ENCODE measurements around the gene DLGAP1.

Gene DLGAP1

GRCh38 chr18:3806656-3807055 is 648.5 kb downstream of the DLGAP1 start:
- Histone ChIP-seq H3K36me3 (ENCODE audit: control insufficient read depth in 1 of 2, insufficient read depth in 2 of 2, low read length in 2 of 2) (no peaks in the 10 kb centered on the region), H3K27ac (ENCODE audit: low read length) (no peak overlapping the region), H3K9me3 (ENCODE audit: control insufficient read depth in 1 of 2, low read length in 2 of 2) (no peaks in the 10 kb centered on the region), H3K4me3 (ENCODE audit: low read depth in 1 of 2, low read length in 2 of 2) (no peak overlapping the region), H3K27me3 (ENCODE audit: low read depth, low read length) (no peaks in the 10 kb centered on the region), H3K4me1 (ENCODE audit: control insufficient read depth in 1 of 2, insufficient read depth in 2 of 2, low read length in 2 of 2) (no peaks in the 10 kb centered on the region)

- no peaks in the 10 kb centered on the region for H3K9me3 ChIP-seq (ENCODE audit: control insufficient read depth in 1 of 2, low read length in 2 of 2)
- no peak overlapping the region for H3K27ac ChIP-seq (ENCODE audit: low read length)
- no peaks in the 10 kb centered on the region for H3K27me3 ChIP-seq (ENCODE audit: low read depth, low read length)
- H3K4me3 ChIP-seq (ENCODE audit: low read depth in 1 of 2, low read length in 2 of 2) = no peak overlapping the region
- H3K4me1 ChIP-seq (ENCODE audit: control insufficient read depth in 1 of 2, insufficient read depth in 2 of 2, low read length in 2 of 2) = no peaks in the 10 kb centered on the region
- no peaks in the 10 kb centered on the region for H3K36me3 ChIP-seq (ENCODE audit: control insufficient read depth in 1 of 2, insufficient read depth in 2 of 2, low read length in 2 of 2)
These were observed 650.8 kb downstream of the DLGAP1 start for GRCh38 chr18:3804336-3804735.

- no peak overlapping the region for H3K27ac ChIP-seq (ENCODE audit: low read length)
- H3K27me3 ChIP-seq (ENCODE audit: low read depth, low read length) = no peaks in the 10 kb centered on the region
- H3K4me1 ChIP-seq (ENCODE audit: control insufficient read depth in 1 of 2, insufficient read depth in 2 of 2, low read length in 2 of 2) = no peaks in the 10 kb centered on the region
- H3K9me3 ChIP-seq (ENCODE audit: control insufficient read depth in 1 of 2, low read length in 2 of 2) = no peaks in the 10 kb centered on the region
- H3K36me3 ChIP-seq (ENCODE audit: control insufficient read depth in 1 of 2, insufficient read depth in 2 of 2, low read length in 2 of 2) = no peaks in the 10 kb centered on the region
- H3K4me3 ChIP-seq (ENCODE audit: low read depth in 1 of 2, low read length in 2 of 2) = no peak overlapping the region
These were observed 651.8 kb downstream of the DLGAP1 start for GRCh38 chr18:3803350-3803749.

- H3K36me3 ChIP-seq (ENCODE audit: control insufficient read depth in 1 of 2, insufficient read depth in 2 of 2, low read length in 2 of 2) = no peaks in the 10 kb centered on the region
- H3K27me3 ChIP-seq (ENCODE audit: low read depth, low read length) = no peaks in the 10 kb centered on the region
- no peak overlapping the region for H3K4me3 ChIP-seq (ENCODE audit: low read depth in 1 of 2, low read length in 2 of 2)
- H3K9me3 ChIP-seq (ENCODE audit: control insufficient read depth in 1 of 2, low read length in 2 of 2) = no peaks in the 10 kb centered on the region
- H3K4me1 ChIP-seq (ENCODE audit: control insufficient read depth in 1 of 2, insufficient read depth in 2 of 2, low read length in 2 of 2) = no peaks in the 10 kb centered on the region
- no peak overlapping the region for H3K27ac ChIP-seq (ENCODE audit: low read length)
These were observed 655.6 kb downstream of the DLGAP1 start for GRCh38 chr18:3799515-3799914.

- no peak overlapping the region for H3K4me3 ChIP-seq (ENCODE audit: low read depth in 1 of 2, low read length in 2 of 2)
- no peaks in the 10 kb centered on the region for H3K36me3 ChIP-seq (ENCODE audit: control insufficient read depth in 1 of 2, insufficient read depth in 2 of 2, low read length in 2 of 2)
- H3K27ac ChIP-seq (ENCODE audit: low read length) = no peak overlapping the region
- H3K9me3 ChIP-seq (ENCODE audit: control insufficient read depth in 1 of 2, low read length in 2 of 2) = no peaks in the 10 kb centered on the region
- H3K27me3 ChIP-seq (ENCODE audit: low read depth, low read length) = no peaks in the 10 kb centered on the region
- no peaks in the 10 kb centered on the region for H3K4me1 ChIP-seq (ENCODE audit: control insufficient read depth in 1 of 2, insufficient read depth in 2 of 2, low read length in 2 of 2)
These were observed 657.1 kb downstream of the DLGAP1 start for GRCh38 chr18:3798032-3798431.

GRCh38 chr18:3796434-3796833 is 658.7 kb downstream of the DLGAP1 start:
- Histone ChIP-seq H3K4me1 (ENCODE audit: control insufficient read depth in 1 of 2, insufficient read depth in 2 of 2, low read length in 2 of 2) (no peaks in the 10 kb centered on the region), H3K4me3 (ENCODE audit: low read depth in 1 of 2, low read length in 2 of 2) (no peak overlapping the region), H3K27ac (ENCODE audit: low read length) (no peak overlapping the region), H3K9me3 (ENCODE audit: control insufficient read depth in 1 of 2, low read length in 2 of 2) (no peaks in the 10 kb centered on the region), H3K27me3 (ENCODE audit: low read depth, low read length) (no peaks in the 10 kb centered on the region), H3K36me3 (ENCODE audit: control insufficient read depth in 1 of 2, insufficient read depth in 2 of 2, low read length in 2 of 2) (no peaks in the 10 kb centered on the region)

- H3K4me1 ChIP-seq (ENCODE audit: control insufficient read depth in 1 of 2, insufficient read depth in 2 of 2, low read length in 2 of 2) = no peaks in the 10 kb centered on the region
- H3K9me3 ChIP-seq (ENCODE audit: control insufficient read depth in 1 of 2, low read length in 2 of 2) = no peaks in the 10 kb centered on the region
- H3K27me3 ChIP-seq (ENCODE audit: low read depth, low read length) = no peaks in the 10 kb centered on the region
- H3K27ac ChIP-seq (ENCODE audit: low read length) = no peak overlapping the region
- no peaks in the 10 kb centered on the region for H3K36me3 ChIP-seq (ENCODE audit: control insufficient read depth in 1 of 2, insufficient read depth in 2 of 2, low read length in 2 of 2)
- no peak overlapping the region for H3K4me3 ChIP-seq (ENCODE audit: low read depth in 1 of 2, low read length in 2 of 2)
These were observed 660.4 kb downstream of the DLGAP1 start for GRCh38 chr18:3794537-3795348.

- Histone ChIP-seq H3K9me3 (ENCODE audit: control insufficient read depth in 1 of 2, low read length in 2 of 2) (no peaks in the 10 kb centered on the region), H3K4me1 (ENCODE audit: control insufficient read depth in 1 of 2, insufficient read depth in 2 of 2, low read length in 2 of 2) (no peaks in the 10 kb centered on the region), H3K27me3 (ENCODE audit: low read depth, low read length) (no peaks in the 10 kb centered on the region), H3K36me3 (ENCODE audit: control insufficient read depth in 1 of 2, insufficient read depth in 2 of 2, low read length in 2 of 2) (no peaks in the 10 kb centered on the region), H3K4me3 (ENCODE audit: low read depth in 1 of 2, low read length in 2 of 2) (no peak overlapping the region), H3K27ac (ENCODE audit: low read length) (no peak overlapping the region)
These were observed 661.6 kb downstream of the DLGAP1 start for GRCh38 chr18:3793545-3793944.

GRCh38 chr18:3793111-3793510 is 662.0 kb downstream of the DLGAP1 start:
- H3K4me1 ChIP-seq (ENCODE audit: control insufficient read depth in 1 of 2, insufficient read depth in 2 of 2, low read length in 2 of 2) = no peaks in the 10 kb centered on the region
- H3K27ac ChIP-seq (ENCODE audit: low read length) = no peak overlapping the region
- no peaks in the 10 kb centered on the region for H3K27me3 ChIP-seq (ENCODE audit: low read depth, low read length)
- H3K9me3 ChIP-seq (ENCODE audit: control insufficient read depth in 1 of 2, low read length in 2 of 2) = no peaks in the 10 kb centered on the region
- no peaks in the 10 kb centered on the region for H3K36me3 ChIP-seq (ENCODE audit: control insufficient read depth in 1 of 2, insufficient read depth in 2 of 2, low read length in 2 of 2)
- no peak overlapping the region for H3K4me3 ChIP-seq (ENCODE audit: low read depth in 1 of 2, low read length in 2 of 2)

GRCh38 chr18:3792711-3793110 is 662.4 kb downstream of the DLGAP1 start:
- no peak overlapping the region for H3K27ac ChIP-seq (ENCODE audit: low read length)
- no peaks in the 10 kb centered on the region for H3K9me3 ChIP-seq (ENCODE audit: control insufficient read depth in 1 of 2, low read length in 2 of 2)
- no peak overlapping the region for H3K4me3 ChIP-seq (ENCODE audit: low read depth in 1 of 2, low read length in 2 of 2)
- H3K4me1 ChIP-seq (ENCODE audit: control insufficient read depth in 1 of 2, insufficient read depth in 2 of 2, low read length in 2 of 2) = no peaks in the 10 kb centered on the region
- no peaks in the 10 kb centered on the region for H3K27me3 ChIP-seq (ENCODE audit: low read depth, low read length)
- H3K36me3 ChIP-seq (ENCODE audit: control insufficient read depth in 1 of 2, insufficient read depth in 2 of 2, low read length in 2 of 2) = no peaks in the 10 kb centered on the region

- Histone ChIP-seq H3K27ac (ENCODE audit: low read length) (no peak overlapping the region), H3K9me3 (ENCODE audit: control insufficient read depth in 1 of 2, low read length in 2 of 2) (no peaks in the 10 kb centered on the region), H3K27me3 (ENCODE audit: low read depth, low read length) (no peaks in the 10 kb centered on the region), H3K4me1 (ENCODE audit: control insufficient read depth in 1 of 2, insufficient read depth in 2 of 2, low read length in 2 of 2) (no peaks in the 10 kb centered on the region), H3K4me3 (ENCODE audit: low read depth in 1 of 2, low read length in 2 of 2) (no peak overlapping the region), H3K36me3 (ENCODE audit: control insufficient read depth in 1 of 2, insufficient read depth in 2 of 2, low read length in 2 of 2) (no peaks in the 10 kb centered on the region)
These were observed 663.9 kb downstream of the DLGAP1 start for GRCh38 chr18:3791238-3791637.

- H3K4me3 ChIP-seq (ENCODE audit: low read depth in 1 of 2, low read length in 2 of 2) = no peak overlapping the region
- H3K9me3 ChIP-seq (ENCODE audit: control insufficient read depth in 1 of 2, low read length in 2 of 2) = no peaks in the 10 kb centered on the region
- H3K4me1 ChIP-seq (ENCODE audit: control insufficient read depth in 1 of 2, insufficient read depth in 2 of 2, low read length in 2 of 2) = no peaks in the 10 kb centered on the region
- H3K27ac ChIP-seq (ENCODE audit: low read length) = no peak overlapping the region
- no peaks in the 10 kb centered on the region for H3K36me3 ChIP-seq (ENCODE audit: control insufficient read depth in 1 of 2, insufficient read depth in 2 of 2, low read length in 2 of 2)
- no peaks in the 10 kb centered on the region for H3K27me3 ChIP-seq (ENCODE audit: low read depth, low read length)
These were observed 664.4 kb downstream of the DLGAP1 start for GRCh38 chr18:3790703-3791102.

All from muscle layer of duodenum (tissue), 2 donors.